HG03575 (cell line): ENCODE measurements around the gene TMC3.

Experiments used
- ATAC-seq: cut with Tn5 transposase; IDR thresholded peaks from one replicate; pipeline ENCODE4 v1.9.1; 2021; ENCODE audit not compliant: unreplicated experiment, insufficient number of reproducible peaks, low FRiP score; ENCODE audit errors: extremely low read depth

Gene TMC3

DNA sequence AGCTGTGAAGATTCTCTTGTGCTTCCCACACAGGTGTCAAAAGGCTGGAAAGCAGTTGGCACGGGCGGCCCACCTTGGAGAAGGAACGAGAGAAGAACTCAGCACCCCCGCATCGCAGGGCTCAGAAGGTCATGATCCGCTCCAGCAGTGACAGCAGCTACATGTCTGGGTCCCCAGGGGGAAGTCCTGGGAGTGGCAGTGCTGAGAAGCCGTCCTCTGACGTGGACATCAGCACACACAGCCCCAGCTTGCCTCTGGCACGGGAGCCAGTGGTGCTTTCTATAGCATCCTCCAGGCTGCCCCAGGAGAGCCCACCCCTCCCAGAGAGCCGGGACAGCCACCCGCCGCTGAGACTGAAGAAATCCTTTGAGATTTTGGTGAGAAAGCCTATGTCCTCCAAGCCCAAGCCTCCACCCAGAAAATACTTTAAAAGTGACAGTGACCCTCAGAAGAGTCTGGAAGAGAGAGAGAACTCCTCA, 81.5 kb downstream of the TMC3 start:
- ATAC-seq = no peak

DNA sequence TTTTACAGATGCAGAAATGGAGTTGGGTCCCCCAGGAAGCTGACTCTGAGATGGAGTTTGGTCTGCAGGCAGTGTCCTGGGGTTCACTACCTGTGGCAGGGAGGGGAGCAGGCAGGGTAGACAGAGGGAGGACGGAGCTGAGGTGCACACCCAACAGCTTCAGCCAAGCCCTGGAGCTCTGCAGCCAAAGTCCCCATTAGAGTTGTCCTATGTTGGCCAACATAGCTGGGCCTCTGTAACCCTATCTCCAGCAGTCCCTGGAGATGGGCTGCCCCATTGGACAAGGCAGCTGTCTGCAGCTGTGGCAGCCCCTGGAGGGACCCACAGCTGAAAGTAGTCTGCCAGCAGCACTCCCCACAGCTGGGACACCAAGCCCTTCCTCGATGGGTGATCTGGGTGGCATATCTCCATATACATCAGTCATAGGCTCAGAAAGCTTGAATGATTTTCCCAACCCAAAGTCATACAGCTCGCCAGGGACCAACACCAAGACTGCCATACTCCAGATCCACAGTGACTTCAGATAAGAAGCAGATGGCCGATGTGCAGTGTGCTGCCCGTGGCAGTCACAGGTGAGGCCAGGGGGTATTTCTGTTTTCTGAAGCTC, 82.0 kb downstream of the TMC3 start:
- no peak for ATAC-seq

DNA sequence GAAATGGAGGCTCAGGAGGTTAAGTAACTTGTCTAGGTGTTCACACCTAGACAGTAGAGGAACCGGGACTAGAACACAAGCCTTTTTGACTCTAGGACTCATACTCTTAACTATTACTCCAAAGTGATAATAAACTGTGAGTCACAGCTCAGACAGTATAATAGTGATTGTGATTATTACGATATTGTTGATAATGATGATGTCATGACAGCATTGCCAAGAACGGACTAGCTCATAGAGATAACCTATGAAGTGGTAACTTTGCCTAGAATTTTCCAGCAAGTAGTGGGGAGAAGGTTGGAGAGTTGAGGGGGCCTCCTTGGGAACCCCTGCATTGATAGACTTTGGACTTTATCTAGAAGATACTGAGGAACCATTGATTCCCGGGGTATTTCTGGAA, 84.1 kb downstream of the TMC3 start:
- ATAC-seq = no peak

DNA sequence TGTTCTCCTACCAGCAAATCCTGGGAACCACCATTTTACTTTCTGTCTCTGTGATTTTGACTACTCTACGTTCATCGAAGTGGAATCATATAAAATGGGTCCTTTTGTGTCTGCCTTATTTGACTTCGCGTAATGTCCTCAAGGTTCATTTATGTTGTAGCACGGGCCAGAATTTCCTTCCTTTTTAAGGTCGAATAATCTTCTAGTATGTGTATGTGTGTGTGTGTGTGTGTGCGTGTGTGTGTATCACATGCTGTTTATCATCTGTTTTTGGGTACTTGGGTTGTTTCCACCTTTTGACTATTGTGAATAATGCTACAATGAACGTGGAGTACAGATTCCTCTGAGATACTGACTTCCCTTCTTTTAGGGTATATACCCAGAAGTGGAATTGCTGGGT, 85.4 kb downstream of the TMC3 start:
- ATAC-seq = no peak

DNA sequence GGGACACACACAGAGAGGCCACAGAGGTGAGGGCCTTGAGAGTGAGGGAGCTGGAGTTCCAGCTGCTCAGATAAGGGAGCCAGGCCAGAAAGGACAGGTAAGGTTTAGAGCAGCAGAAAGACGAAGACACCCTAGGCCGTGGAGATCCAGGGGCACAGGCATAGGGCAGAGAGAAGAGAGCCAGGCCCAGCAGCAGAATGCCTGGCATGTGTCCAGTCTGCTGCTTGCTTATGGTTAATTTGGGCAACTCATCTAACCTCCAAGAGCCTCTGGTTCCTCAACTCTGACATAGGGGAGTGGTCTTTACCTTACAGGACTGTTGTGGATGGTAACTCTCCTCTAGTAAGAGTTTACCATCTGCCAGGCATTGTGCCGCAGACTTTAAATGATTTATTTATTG, 86.0 kb downstream of the TMC3 start:
- ATAC-seq = no peak

DNA sequence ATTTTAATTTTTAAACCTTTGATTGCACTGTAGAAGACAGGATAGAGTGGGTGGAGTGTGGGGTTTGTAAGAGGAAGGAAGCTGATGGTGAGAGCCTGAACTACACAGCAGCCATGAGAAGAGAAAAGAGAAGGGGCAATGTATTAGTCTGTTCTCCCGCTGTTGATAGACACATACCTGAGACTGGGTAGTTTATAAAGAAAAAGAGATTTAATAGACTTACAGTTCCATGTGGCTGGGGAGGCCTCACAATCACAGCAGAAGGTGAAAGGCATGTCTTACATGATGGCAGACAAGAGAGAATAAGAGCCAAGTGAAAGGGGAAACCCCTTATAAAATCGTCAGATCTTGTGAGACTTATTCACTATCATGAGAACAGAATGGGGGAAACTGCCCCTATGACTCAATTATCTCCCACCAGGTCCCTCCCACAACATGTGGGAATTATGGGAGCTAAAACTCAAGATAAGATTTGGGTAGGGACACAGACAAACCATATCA, 87.3 kb downstream of the TMC3 start:
- ATAC-seq = no peak

DNA sequence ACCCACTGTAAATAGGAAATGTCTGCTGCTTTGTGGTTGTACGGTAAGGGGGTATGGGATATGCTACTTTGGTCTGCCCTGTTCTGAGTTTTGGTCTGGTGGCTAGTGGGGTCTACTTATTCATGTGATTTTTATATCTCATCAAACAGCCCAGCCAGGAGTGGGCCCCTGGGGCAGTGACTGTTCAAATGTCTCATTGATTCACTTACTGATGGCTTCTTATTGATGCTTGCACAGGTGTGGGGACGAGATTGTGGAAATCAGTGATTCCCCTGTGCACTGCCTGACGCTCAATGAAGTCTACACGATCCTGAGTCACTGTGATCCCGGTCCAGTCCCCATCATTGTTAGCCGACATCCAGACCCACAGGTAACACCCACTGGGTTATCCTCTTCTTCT, 88.6 kb downstream of the TMC3 start:
- no peak for ATAC-seq

DNA sequence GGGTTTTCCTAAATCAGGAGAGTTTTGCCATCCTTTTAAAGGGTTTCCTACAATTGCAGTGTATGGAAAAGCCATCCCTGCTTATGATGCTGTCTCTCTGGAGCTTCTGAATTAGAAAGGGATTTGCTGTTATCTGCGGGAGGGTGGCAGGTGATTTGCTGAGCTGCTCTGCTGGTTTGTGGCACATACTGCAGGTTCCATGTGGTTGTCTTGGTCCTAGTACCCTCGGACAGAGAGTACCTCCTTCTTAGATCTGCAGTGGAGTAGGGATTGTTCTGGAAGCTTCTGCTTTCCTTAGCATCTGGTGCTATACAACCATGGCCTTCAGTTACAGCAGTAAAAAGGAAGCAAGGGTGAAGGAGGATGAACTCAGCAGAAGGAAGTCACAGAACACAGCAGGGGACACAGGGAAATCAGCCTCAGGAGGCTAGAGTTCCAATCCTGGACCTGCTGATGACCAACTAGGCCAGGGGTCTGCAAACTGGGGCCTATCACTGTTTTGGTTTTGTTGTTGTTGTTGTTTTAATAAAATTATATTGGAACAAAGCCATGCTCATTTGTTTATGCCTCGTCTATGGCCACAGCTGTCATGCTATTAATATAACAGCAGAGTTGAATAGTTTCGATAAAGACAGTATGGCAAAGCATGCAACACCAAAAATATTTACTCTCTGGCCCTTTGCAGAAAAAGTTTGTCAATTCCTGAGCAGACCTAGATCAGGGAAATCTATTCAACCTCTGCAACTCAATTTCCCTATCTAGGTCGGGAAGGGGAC, 89.6 kb downstream of the TMC3 start:
- ATAC-seq = no peak

DNA sequence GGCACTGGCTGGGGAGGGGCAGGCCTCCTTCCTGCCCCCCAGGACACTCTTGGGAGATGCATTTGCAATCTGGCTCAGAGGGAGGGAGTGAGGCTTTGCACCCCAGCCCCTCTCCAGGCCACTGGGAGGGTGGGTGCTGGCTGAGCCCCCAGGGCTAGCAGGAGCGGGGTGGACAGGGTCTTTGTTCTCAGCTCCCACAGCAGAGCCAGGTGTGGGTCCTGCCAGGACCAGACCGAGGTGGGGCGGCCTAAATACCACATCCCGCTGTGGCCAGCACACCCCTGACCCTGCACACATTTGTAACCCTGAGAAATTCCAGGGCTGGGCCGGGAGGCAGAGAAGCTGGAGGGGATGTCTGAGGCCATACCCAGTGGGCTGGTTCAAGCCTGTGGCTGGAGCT, 91.1 kb downstream of the TMC3 start:
- no peak for ATAC-seq

DNA sequence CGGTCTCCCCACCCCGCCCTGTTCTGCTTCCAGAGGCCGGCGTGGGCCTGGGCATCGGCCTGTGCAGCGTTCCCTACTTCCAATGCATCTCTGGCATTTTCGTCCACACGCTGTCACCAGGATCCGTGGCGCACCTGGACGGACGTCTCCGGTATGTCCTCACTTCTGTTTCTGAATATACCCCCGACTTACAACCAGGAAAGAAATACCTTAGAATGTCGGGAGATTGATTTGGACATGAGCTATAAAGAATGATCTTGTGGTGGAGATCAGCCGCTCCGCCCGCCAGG, 91.5 kb downstream of the TMC3 start:
- ATAC-seq = no peak

DNA sequence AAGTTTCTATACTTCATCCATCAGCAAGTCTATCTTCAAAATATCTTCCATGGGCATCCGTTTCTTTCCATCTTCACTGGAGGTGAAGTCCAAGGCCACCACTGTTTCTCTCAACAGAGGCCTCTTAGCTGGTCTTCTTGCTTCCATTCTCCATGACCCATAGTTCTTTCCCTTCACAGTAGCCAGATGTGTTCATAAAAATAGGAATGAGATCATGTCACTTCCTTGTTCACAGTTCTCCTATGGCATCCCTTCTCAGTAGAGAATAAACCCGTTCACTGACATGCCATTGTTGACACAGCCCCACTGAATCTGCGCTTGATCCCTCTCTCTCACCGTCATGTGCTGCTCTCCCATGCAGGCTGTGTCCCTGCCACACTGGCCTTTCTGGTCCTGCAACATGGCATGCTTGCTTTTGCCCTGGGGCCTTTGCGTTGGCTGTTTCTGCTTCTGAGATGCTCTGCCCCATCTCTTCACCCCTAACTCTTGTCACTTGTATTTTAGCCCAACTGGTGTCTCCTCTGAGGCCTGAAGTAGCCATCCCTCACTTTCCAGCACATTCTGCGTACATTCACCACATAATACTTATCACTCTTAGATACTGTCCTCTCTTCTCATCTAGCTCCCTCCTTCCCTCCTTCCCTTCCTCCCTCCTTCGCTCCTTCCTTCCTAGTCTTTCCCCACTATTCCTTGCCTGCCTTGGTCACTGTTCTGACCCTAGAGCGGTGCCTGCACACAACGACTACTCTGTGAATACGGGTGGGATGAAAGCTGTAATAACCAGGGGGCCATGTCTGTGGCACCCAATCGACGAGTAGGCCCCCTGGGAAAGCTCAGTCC, 92.0 kb downstream of the TMC3 start:
- ATAC-seq = no peak

DNA sequence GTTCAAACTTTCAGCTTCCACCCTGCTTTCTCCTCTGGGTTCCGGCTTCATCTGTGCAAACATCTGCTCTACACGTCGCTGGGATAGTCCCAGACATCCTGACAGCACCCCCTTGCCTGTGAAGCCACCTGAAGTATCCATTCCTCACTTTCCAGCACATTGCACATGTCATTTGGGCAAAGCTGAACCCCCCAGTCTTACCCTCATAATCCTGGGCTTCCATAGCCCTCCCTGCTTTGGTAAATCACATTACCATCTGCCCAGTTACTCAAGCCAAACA, 92.6 kb downstream of the TMC3 start:
- ATAC-seq = no peak
